HEK293T (cell line): ENCODE data around the gene NECAB2.

Experiments
- CTCF ChIA-PET: fragments of 350-600 bp; formaldehyde crosslinking; extraction: SDS; loops from one replicate; lab custom pipeline; 2021; ENCODE audit warnings: antibody characterized with exemption, inconsistent platforms; lab: Yijun Ruan, JAX
- POLR2A ChIA-PET: fragments of 350-600 bp; formaldehyde crosslinking; extraction: SDS; loops from one replicate; lab custom pipeline; 2020; ENCODE audit warnings: antibody characterized with exemption, inconsistent platforms; lab: Yijun Ruan, JAX
- DNase-seq: peaks from one replicate; pipeline ENCODE4 v3.0.0; 2012; ENCODE audit warnings: mixed read lengths; ENCODE audit errors: extremely low spot score
- ARNT ChIP-seq: fragments of 450-650 bp; IDR thresholded peaks from 2 replicates; pipeline ENCODE4 v1.6.1; 2017; ENCODE audit warnings: mild to moderate bottlenecking
- BHLHE40 ChIP-seq: fragments of 450-650 bp; IDR thresholded peaks from 2 replicates; pipeline ENCODE4 v1.6.1; 2016; ENCODE audit warnings: mild to moderate bottlenecking, moderate library complexity, borderline replicate concordance
- CTBP1 ChIP-seq: fragments of 450-650 bp; IDR thresholded peaks from 2 replicates; pipeline ENCODE4 v1.6.1; 2016; ENCODE audit warnings: borderline replicate concordance
- ELF4 ChIP-seq: fragments of 450-650 bp; IDR thresholded peaks from 2 replicates; pipeline ENCODE4 v1.6.1; 2017; ENCODE audit warnings: antibody characterized with exemption
- FOXA1 ChIP-seq: fragments of 450-650 bp; IDR thresholded peaks from 2 replicates; pipeline ENCODE4 v1.6.1; 2016; ENCODE audit warnings: mild to moderate bottlenecking
- FOXK2 ChIP-seq: fragments of 450-650 bp; IDR thresholded peaks from 2 replicates; pipeline ENCODE4 v1.6.1; 2016; ENCODE audit warnings: mild to moderate bottlenecking
- FOXM1 ChIP-seq: fragments of 450-650 bp; IDR thresholded peaks from 2 replicates; pipeline ENCODE4 v1.6.1; 2017; ENCODE audit warnings: mild to moderate bottlenecking, borderline replicate concordance
- HDGF ChIP-seq: fragments of 450-650 bp; IDR thresholded peaks from 2 replicates; pipeline ENCODE4 v1.6.1; 2017; ENCODE audit warnings: antibody characterized with exemption, borderline replicate concordance
- L3MBTL2 ChIP-seq: fragments of 450-650 bp; conservative IDR thresholded peaks from 2 replicates; pipeline ENCODE4 v1.6.1; 2016; ENCODE audit warnings: mild to moderate bottlenecking
- LEF1 ChIP-seq: fragments of 450-650 bp; IDR thresholded peaks from 2 replicates; pipeline ENCODE4 v1.6.1; 2017; ENCODE audit warnings: mild to moderate bottlenecking, borderline replicate concordance
- NFRKB ChIP-seq: fragments of 450-650 bp; IDR thresholded peaks from 2 replicates; pipeline ENCODE4 v1.6.1; 2016; ENCODE audit warnings: mild to moderate bottlenecking, moderate library complexity
- PKNOX1 ChIP-seq: fragments of 450-650 bp; IDR thresholded peaks from 2 replicates; pipeline ENCODE4 v1.6.1; 2016
- SP1 ChIP-seq: fragments of 450-650 bp; IDR thresholded peaks from 2 replicates; pipeline ENCODE4 v1.6.1; 2017
- SUZ12 ChIP-seq: fragments of 450-650 bp; IDR thresholded peaks from 2 replicates; pipeline ENCODE4 v1.6.1; 2016; ENCODE audit warnings: mild to moderate bottlenecking
- TARDBP ChIP-seq: fragments of 450-650 bp; IDR thresholded peaks from 2 replicates; pipeline ENCODE4 v1.6.1; 2016
- ZNF384 ChIP-seq: fragments of 450-650 bp; IDR thresholded peaks from 2 replicates; pipeline ENCODE4 v1.6.1; 2016

The NECAB2 gene

GRCh38 chr16:83989300-83989699 is 21.3 kb downstream of the NECAB2 start:
- no peak for DNase-seq
- no peak for TF ChIP-seq FOXA1
- POLR2A ChIA-PET: no interaction called here
- CTCF ChIA-PET: interaction anchor here (0.6 kb wide), 1 partner anchor 540 kb away, joined by 5 read pairs; no protein-coding TSS in a partner anchor

DNA sequence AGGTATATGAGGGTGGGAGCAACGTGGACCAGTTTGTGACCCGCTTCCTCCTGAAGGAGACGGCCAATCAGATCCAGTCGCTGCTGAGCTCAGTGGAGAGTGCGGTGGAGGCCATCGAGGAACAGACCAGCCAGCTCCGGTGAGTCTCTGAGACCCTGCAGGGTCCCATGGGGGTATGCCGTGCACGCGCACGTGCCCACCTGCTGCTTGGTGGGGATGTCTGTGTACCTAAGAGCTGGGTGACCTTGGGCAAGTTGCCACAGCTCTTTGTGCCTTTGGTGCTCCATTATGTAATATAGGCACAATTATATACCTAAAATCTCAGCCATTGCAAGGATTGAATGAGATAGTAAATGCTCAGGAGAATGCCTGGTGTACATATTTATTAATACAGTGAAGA is 22.4 kb downstream of the NECAB2 start:
- CTCF ChIA-PET: no interaction called here

DNA sequence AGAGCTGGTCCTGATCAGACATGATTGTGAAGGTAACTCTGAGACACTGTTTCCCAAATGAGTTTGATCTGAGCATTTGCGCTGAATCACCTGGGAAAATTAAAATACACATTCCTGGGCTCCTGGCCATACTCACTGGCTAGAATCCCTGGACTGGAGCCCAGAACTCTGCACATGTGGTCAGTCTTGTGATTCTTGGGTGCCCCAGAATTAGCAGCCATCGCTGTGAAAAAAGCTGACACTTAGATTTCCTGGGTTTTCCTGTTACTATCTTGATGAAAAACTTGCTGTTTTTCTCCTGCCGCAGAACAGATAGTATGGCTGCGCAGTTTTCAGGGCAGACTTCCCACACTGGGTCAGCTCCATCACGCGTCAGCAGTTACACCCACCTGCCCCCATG is 24.6 kb downstream of the NECAB2 start:
- ChIA-PET CTCF (no interaction called here), POLR2A (interaction anchor here (1.0 kb wide), 1 partner anchor 15 kb away, joined by 3 read pairs; no protein-coding TSS in a partner anchor)
- no peak for DNase-seq

More for the DNA sequence above, 22.4 kb downstream of the NECAB2 start:
- POLR2A ChIA-PET: no interaction called here
- TF ChIP-seq FOXK2: no peak
- no peak for TF ChIP-seq LEF1
- no peak for TF ChIP-seq TARDBP
- TF ChIP-seq ZNF384: no peak
- TF ChIP-seq SP1: no peak
- TF ChIP-seq SUZ12: no peak
- TF ChIP-seq HDGF: no peak
- no peak for TF ChIP-seq PKNOX1
- no peak for TF ChIP-seq L3MBTL2
- no peak for TF ChIP-seq NFRKB
- TF ChIP-seq ELF4: no peak
- TF ChIP-seq CTBP1: no peak
- no peak for TF ChIP-seq FOXM1
- TF ChIP-seq ARNT: no peak
- TF ChIP-seq FOXA1: no peak
- DNase-seq: no peak

DNA sequence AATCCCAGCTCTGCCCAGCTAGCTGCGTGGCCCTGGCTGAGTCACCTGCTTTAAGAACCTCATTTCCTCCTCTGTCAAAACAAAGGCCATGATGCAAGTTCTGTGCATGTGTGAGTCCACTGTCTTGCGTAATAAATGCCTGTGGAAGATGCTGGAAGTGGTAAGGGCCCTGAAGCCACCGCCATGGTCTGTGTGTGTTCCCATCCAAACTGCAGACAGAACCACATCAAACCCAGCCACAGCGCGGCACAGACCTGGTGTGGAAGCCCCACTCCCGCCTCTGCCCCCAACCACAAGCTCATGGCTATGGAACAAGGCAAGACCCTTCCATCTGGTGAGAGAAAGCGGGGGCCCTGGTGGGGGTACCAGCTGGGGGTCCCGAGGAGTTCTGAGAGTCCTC is 26.0 kb downstream of the NECAB2 start:
- no peak for DNase-seq
- ChIA-PET CTCF (interaction anchor here (1.1 kb wide), 1 partner anchor 51 kb away, joined by 4 read pairs; no protein-coding TSS in a partner anchor), POLR2A (no interaction called here)

More for the DNA sequence above, 24.6 kb downstream of the NECAB2 start:
- no peak for TF ChIP-seq SP1
- no peak for TF ChIP-seq SUZ12
- no peak for TF ChIP-seq HDGF
- no peak for TF ChIP-seq FOXA1
- no peak for TF ChIP-seq FOXM1
- no peak for TF ChIP-seq L3MBTL2
- TF ChIP-seq ARNT: no peak
- TF ChIP-seq ZNF384: no peak
- no peak for TF ChIP-seq FOXK2
- no peak for TF ChIP-seq NFRKB
- TF ChIP-seq CTBP1: no peak
- TF ChIP-seq BHLHE40: no peak
- no peak for TF ChIP-seq PKNOX1
- no peak for TF ChIP-seq ELF4

GRCh38 chr16:83994703-83995102 is 26.7 kb downstream of the NECAB2 start:
- ChIA-PET CTCF (no interaction called here), POLR2A (no interaction called here)
- TF ChIP-seq SUZ12: no peak
- no peak for TF ChIP-seq TARDBP
- TF ChIP-seq SP1: no peak
- no peak for TF ChIP-seq BHLHE40
- no peak for TF ChIP-seq FOXK2
- DNase-seq: no peak

More for the DNA sequence above, 26.0 kb downstream of the NECAB2 start:
- TF ChIP-seq BHLHE40 (no peak), SUZ12 (no peak), FOXK2 (no peak), LEF1 (no peak), CTBP1 (no peak), L3MBTL2 (no peak), ELF4 (no peak), FOXA1 (no peak), TARDBP (no peak), SP1 (no peak), FOXM1 (no peak), ZNF384 (no peak), HDGF (no peak), NFRKB (no peak), ARNT (no peak), PKNOX1 (no peak)

DNA sequence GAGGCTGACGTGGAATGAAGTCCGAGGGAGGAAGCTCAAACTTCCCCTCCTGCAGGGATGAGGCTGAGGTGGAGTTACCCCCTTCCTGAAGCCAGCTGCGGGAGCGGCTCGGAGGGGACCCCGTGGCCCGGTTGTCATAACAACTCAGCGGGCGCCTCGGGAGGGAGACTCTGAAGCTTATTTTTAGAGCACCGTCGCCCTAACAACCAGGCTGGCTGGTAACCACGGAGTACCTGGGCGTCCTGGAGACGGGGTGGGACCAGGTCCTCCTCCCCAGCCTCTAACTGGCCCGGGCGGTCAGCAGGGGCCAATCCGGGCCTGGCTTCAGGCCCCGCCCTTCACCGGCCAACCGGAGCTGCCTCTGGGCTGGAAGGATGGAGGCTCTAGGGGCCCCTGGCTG is 27.7 kb downstream of the NECAB2 start:
- CTCF ChIA-PET: no interaction called here
- DNase-seq: no peak
- TF ChIP-seq LEF1 (no peak), ARNT (no peak), FOXK2 (no peak), FOXM1 (no peak), HDGF (no peak), CTBP1 (no peak), ZNF384 (no peak), NFRKB (no peak), PKNOX1 (no peak), TARDBP (no peak), SUZ12 (no peak), BHLHE40 (no peak), ELF4 (no peak), L3MBTL2 (no peak)
- POLR2A ChIA-PET: no interaction called here
